Activated CD8-positive, alpha-beta memory T cell treated with anti-CD3 and anti-CD28 coated beads, Interleukin-2, amount 10 ng/mL, durations not matched to agents 7 days and 5 days (primary cell): Measurements from ENCODE around the gene DNHD1. TPM values are rescaled to one million over a fixed set of nuclear protein-coding genes. Genes with fewer than 3 reads are reported as not detected.

ENCODE experiments used
- ATAC-seq: fragments of 150-1000 bp; cut with Tn5 transposase; one replicate; pipeline ENCODE4 v1.10.0; 2021; ENCODE audit warnings: moderate library complexity
- CTCF ChIA-PET: fragments of 350-600 bp; sonication (Branson Sonifier 250); formaldehyde crosslinking; loops from one replicate; lab custom pipeline; 2021; ENCODE audit warnings: antibody characterized with exemption; lab: Charles Lee
- DNase-seq: peaks from one replicate; pipeline ENCODE4 v3.0.0-alpha.2; 2020
- H3K27ac Mint-ChIP-seq: one replicate; pipeline ENCODE4 v1.8.0; 2021; ENCODE audit warnings: mild to moderate bottlenecking, mixed read lengths
- H3K27me3 Mint-ChIP-seq: one replicate; pipeline ENCODE4 v1.8.0; 2021; ENCODE audit warnings: mixed read lengths
- H3K36me3 Mint-ChIP-seq: one replicate; pipeline ENCODE4 v1.8.0; 2021; ENCODE audit warnings: mild to moderate bottlenecking, mixed read lengths
- H3K4me1 Mint-ChIP-seq: one replicate; pipeline ENCODE4 v1.8.0; 2021; ENCODE audit warnings: mixed read lengths
- H3K4me3 Mint-ChIP-seq: one replicate; pipeline ENCODE4 v1.8.0; 2021; ENCODE audit warnings: mild to moderate bottlenecking, moderate library complexity, mixed read lengths
- H3K9me3 Mint-ChIP-seq: one replicate; pipeline ENCODE4 v1.8.0; 2022; ENCODE audit warnings: low read depth, mixed read lengths
- total RNA-seq, 2 experiments: library from RNA; stranded (reverse); gene quantifications; one replicate each; pipeline ENCODE4 v1.2.3, GENCODE V29; 2021

Gene DNHD1
- total RNA-seq, 2 experiments from 2014 or later = 17.4 to 25.3 TPM

GRCh38 chr11:6617315-6617781, 120.3 kb downstream of the DNHD1 start:
- DNase-seq (no peak), ATAC-seq (no peak)
- Mint-ChIP-seq H3K27me3 (no peaks in the 10 kb centered on the region), H3K36me3 (peaks cover 11% of the 10 kb centered on the region), H3K27ac (no peak overlapping the region), H3K9me3 (no peaks in the 10 kb centered on the region), H3K4me3 (no peak overlapping the region), H3K4me1 (peaks cover 2% of the 10 kb centered on the region)
- CTCF ChIA-PET = interaction anchor here (2.2 to 4.2 kb wide), 7 partner anchors 10 to 238 kb away, joined by 5 to 36 read pairs (median 14); partner anchors contain the start of genes ILK, MRPL17 and RRP8

GRCh38 chr11:6618117-6619003, 121.3 kb downstream of the DNHD1 start:
- ATAC-seq (peak; percentile 46), DNase-seq (peak; percentile 81)
- CTCF ChIA-PET = interaction anchor here (0.8 to 4.2 kb wide), 13 partner anchors 11 to 239 kb away, joined by 3 to 36 read pairs (median 5); partner anchors contain the start of genes ILK, MRPL17 and RRP8
- no peaks in the 10 kb centered on the region for H3K9me3 Mint-ChIP-seq
- H3K4me3 Mint-ChIP-seq = no peak overlapping the region
- H3K4me1 Mint-ChIP-seq = peaks cover 2% of the 10 kb centered on the region
- peaks cover 11% of the 10 kb centered on the region for H3K36me3 Mint-ChIP-seq
- no peak overlapping the region for H3K27ac Mint-ChIP-seq
- H3K27me3 Mint-ChIP-seq = no peaks in the 10 kb centered on the region

- Mint-ChIP-seq H3K9me3 (no peaks in the 10 kb centered on the region), H3K36me3 (peaks cover 11% of the 10 kb centered on the region), H3K4me3 (no peak within 1 kb of the TSS), H3K4me1 (peaks cover 2% of the 10 kb centered on the region), H3K27ac (no peak within 1 kb of the TSS), H3K27me3 (no peaks in the 10 kb centered on the region)
- ATAC-seq (peak; percentile 96), DNase-seq (peak; percentile 96)
- CTCF ChIA-PET = interaction anchor here (0.7 to 4.2 kb wide), 14 partner anchors 8 to 240 kb away, joined by 3 to 36 read pairs (median 5); partner anchors contain the start of genes ILK, MRPL17 and RRP8
Measured at GRCh38 chr11:6619004-6619745, 122.1 kb downstream of the DNHD1 start, which contains the start of gene TPP1. Gene TPP1 (minus strand): TSS chr11:6619422. CDS start chr11:6619400, 22 bp downstream.

- CTCF ChIA-PET = interaction anchor here (1.2 to 4.2 kb wide), 4 partner anchors 31 to 202 kb away, joined by 3 to 31 read pairs (median 5); partner anchors contain the start of genes APBB1 and MRPL17
- Mint-ChIP-seq H3K4me1 (peaks cover 2% of the 10 kb centered on the region), H3K36me3 (peaks cover 4% of the 10 kb centered on the region), H3K27ac (no peak overlapping the region), H3K27me3 (no peaks in the 10 kb centered on the region), H3K9me3 (no peaks in the 10 kb centered on the region), H3K4me3 (no peak overlapping the region)
- ATAC-seq (no peak), DNase-seq (no peak)
Measured at GRCh38 chr11:6620636-6621035, 123.6 kb downstream of the DNHD1 start.

Other genes with a start within 250 kb of the DNHD1 start
- not detected for gene CCKBR, start 237.4 kb upstream of the DNHD1 start, total RNA-seq
- gene CAVIN3, start 176.8 kb upstream of the DNHD1 start, total RNA-seq = 10 to 100 TPM in 1 of 2 experiments, 1 to 10 TPM in 1; 4.9 to 18.7 TPM
- 10 to 100 TPM; 38.9 to 41.9 TPM for gene SMPD1, start 106.8 kb upstream of the DNHD1 start, total RNA-seq
- gene APBB1, start 78.2 kb upstream of the DNHD1 start, total RNA-seq = 10 to 100 TPM; 38.7 to 43.4 TPM
- gene HPX, start 56.3 kb upstream of the DNHD1 start, total RNA-seq = under 1 TPM in 1 of 2 experiments, not detected in 1; 0.76 TPM
- 1 to 10 TPM; 4.8 to 5.1 TPM for gene TRIM3, start 23.3 kb upstream of the DNHD1 start, total RNA-seq
- gene ARFIP2, start 15.9 kb upstream of the DNHD1 start, total RNA-seq = 10 to 100 TPM; 33.5 to 39.3 TPM
- gene TIMM10B, start 15.8 kb upstream of the DNHD1 start, total RNA-seq = 10 to 100 TPM; 29.2 to 47.0 TPM
- 10 to 100 TPM; 25.6 to 33.1 TPM for gene RRP8, start 106.3 kb downstream of the DNHD1 start, total RNA-seq
- 100 to 1,000 TPM; 151 to 161 TPM for gene ILK, start 106.5 kb downstream of the DNHD1 start, total RNA-seq
- gene TAF10, start 114.9 kb downstream of the DNHD1 start, total RNA-seq = 100 to 1,000 TPM; 134 to 144 TPM
- 10 to 100 TPM; 76.8 to 79.3 TPM for gene TPP1, start 122.1 kb downstream of the DNHD1 start, total RNA-seq
- under 1 TPM; 0.14 to 0.32 TPM for gene DCHS1, start 158.5 kb downstream of the DNHD1 start, total RNA-seq
- gene MRPL17, start 186.1 kb downstream of the DNHD1 start, total RNA-seq = 10 to 100 TPM; 69.4 to 81.0 TPM